SK-N-SH (cell line): Measurements from ENCODE around the gene SH2D3C.
A peak's percentile ranks its signal among the peaks of the same experiment; 100 is the strongest.

Source experiments
- EP300 ChIP-seq, 2 experiments: IDR thresholded peaks; 2 replicates each; pipeline versions ENCODE4 v1.4.0 to v1.6.1; 2012; ENCODE audit warnings: borderline replicate concordance in 1 of 2, low read depth in 1 of 2, low read length in 1 of 2
- RCOR1 ChIP-seq: fragments of 150-350 bp; IDR thresholded peaks from 2 replicates; pipeline ENCODE4 v1.6.1; 2017; ENCODE audit warnings: antibody characterized with exemption, low read length
- RXRA ChIP-seq: IDR thresholded peaks from 2 replicates; pipeline ENCODE4 v1.4.0; 2012; ENCODE audit warnings: low read depth, mild to moderate bottlenecking, borderline replicate concordance
- SMC3 ChIP-seq: IDR thresholded peaks from 2 replicates; pipeline ENCODE4 v1.6.1; 2012; ENCODE audit warnings: low read depth, low read length, improper control_type of control experiment
- TAF1 ChIP-seq: IDR thresholded peaks from 2 replicates; pipeline ENCODE4 v1.6.1; 2012; ENCODE audit warnings: low read depth, mild to moderate bottlenecking, low read length, moderate library complexity, borderline replicate concordance
- YY1 ChIP-seq: IDR thresholded peaks from 2 replicates; pipeline ENCODE4 v1.4.0; 2012; ENCODE audit warnings: low read depth, mild to moderate bottlenecking
- TF ChIP-seq, protein P1 (sequence below): IDR thresholded peaks from 2 replicates; pipeline ENCODE4 v1.6.1; 2012; ENCODE audit warnings: mild to moderate bottlenecking, low read depth, low read length, moderate library complexity
- TF ChIP-seq, protein P2 (sequence below): IDR thresholded peaks from 2 replicates; pipeline ENCODE4 v1.4.0; 2012; ENCODE audit warnings: low read depth
- TF ChIP-seq, protein P3 (sequence below): fragments of 150-350 bp; IDR thresholded peaks from 2 replicates; pipeline ENCODE4 v1.6.1; 2017; ENCODE audit warnings: antibody characterized with exemption, low read length, low read depth, borderline replicate concordance

DNA sequence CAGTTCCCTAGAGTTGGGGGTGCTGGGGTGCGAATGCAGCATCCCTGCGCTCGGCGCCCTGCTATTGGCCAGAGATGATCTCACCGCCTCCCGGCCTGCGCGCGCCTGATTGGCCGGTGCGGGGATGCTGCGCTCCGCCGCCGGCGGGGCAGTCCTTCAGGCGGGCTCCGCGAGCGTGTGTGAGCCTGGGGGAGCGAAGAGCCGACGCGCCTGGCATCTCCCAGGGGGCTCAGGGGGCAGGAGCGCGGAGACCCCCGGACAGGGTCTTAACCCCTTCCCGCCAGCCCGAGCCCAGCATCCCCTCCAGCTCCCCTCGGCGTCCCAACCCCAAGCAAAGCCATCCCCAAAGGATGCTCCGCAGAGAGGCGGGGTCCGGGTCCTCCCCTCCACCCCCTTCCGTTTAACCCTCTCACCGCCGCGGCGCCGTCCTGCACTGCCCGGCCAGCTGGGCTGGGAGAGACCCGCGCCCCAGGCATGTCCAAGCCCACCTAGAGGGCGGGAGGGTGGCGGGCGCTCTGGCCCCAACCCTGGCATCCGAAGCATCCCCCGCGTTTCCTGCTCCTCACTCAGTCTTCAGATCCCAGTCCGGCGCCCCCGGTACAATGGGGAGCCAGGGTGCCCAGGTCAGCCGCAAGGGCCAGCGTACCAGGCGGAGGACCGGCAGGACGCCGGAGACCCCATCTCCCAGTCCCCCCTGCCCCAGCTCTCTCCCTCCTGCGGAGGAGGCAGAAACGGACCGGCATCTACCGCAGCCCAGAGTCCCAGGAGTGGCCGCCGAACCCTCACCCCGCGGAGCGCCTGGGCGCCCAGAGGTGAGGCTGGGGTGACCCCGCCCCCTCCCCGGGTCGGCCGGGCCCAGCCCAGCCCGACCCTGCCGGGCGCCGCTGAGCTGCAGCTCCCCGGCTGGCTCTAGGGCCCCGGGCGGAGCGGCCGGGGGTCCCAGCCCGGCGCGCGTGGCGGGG is 24.1 kb downstream of the SH2D3C start:
- TF ChIP-seq SMC3 (no peak), RCOR1 (0 out of 2 replicates have a peak, but pooled peaks have one; percentile 12), TAF1 (no peak), RXRA (no peak), YY1 (no peak), EP300 (IDR thresholded peaks at IDR 0.05; ENCODE audit: borderline replicate concordance in 1 of 2, low read depth in 1 of 2, low read length in 1 of 2) (no peak)
- TF ChIP-seq, protein P1, sequence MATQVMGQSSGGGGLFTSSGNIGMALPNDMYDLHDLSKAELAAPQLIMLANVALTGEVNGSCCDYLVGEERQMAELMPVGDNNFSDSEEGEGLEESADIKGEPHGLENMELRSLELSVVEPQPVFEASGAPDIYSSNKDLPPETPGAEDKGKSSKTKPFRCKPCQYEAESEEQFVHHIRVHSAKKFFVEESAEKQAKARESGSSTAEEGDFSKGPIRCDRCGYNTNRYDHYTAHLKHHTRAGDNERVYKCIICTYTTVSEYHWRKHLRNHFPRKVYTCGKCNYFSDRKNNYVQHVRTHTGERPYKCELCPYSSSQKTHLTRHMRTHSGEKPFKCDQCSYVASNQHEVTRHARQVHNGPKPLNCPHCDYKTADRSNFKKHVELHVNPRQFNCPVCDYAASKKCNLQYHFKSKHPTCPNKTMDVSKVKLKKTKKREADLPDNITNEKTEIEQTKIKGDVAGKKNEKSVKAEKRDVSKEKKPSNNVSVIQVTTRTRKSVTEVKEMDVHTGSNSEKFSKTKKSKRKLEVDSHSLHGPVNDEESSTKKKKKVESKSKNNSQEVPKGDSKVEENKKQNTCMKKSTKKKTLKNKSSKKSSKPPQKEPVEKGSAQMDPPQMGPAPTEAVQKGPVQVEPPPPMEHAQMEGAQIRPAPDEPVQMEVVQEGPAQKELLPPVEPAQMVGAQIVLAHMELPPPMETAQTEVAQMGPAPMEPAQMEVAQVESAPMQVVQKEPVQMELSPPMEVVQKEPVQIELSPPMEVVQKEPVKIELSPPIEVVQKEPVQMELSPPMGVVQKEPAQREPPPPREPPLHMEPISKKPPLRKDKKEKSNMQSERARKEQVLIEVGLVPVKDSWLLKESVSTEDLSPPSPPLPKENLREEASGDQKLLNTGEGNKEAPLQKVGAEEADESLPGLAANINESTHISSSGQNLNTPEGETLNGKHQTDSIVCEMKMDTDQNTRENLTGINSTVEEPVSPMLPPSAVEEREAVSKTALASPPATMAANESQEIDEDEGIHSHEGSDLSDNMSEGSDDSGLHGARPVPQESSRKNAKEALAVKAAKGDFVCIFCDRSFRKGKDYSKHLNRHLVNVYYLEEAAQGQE = no peak
- TF ChIP-seq, protein P2, sequence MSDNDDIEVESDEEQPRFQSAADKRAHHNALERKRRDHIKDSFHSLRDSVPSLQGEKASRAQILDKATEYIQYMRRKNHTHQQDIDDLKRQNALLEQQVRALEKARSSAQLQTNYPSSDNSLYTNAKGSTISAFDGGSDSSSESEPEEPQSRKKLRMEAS = 0 out of 2 replicates have a peak, but pooled peaks have one; percentile 51
- TF ChIP-seq, protein P3, sequence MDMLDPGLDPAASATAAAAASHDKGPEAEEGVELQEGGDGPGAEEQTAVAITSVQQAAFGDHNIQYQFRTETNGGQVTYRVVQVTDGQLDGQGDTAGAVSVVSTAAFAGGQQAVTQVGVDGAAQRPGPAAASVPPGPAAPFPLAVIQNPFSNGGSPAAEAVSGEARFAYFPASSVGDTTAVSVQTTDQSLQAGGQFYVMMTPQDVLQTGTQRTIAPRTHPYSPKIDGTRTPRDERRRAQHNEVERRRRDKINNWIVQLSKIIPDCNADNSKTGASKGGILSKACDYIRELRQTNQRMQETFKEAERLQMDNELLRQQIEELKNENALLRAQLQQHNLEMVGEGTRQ = no peak
